OCI-M1 (cell line): ENCODE results near the gene AQP9.

Source experiments
- DNase-seq: peaks from one replicate; lab custom pipeline; 2025; lab: John Stamatoyannopoulos, UW

Gene AQP9

GRCh38 chr15:58227706-58228543, 89.7 kb downstream of the AQP9 start:
- peak; percentile 83 for DNase-seq

GRCh38 chr15:58228718-58229117, 90.5 kb downstream of the AQP9 start:
- DNase-seq: no peak

GRCh38 chr15:58229297-58229768, 91.2 kb downstream of the AQP9 start:
- DNase-seq: no peak

GRCh38 chr15:58232281-58233065, 94.3 kb downstream of the AQP9 start:
- DNase-seq: no peak

GRCh38 chr15:58233341-58233740, 95.2 kb downstream of the AQP9 start:
- no peak for DNase-seq
